Lower leg skin (tissue), 4 donors: ENCODE data around the gene ASIC4. TPM values are rescaled to one million over a fixed set of nuclear protein-coding genes. Genes with fewer than 3 reads are reported as not detected.

ENCODE experiments used
- DNase-seq, 2 donors: peaks; one replicate each; pipeline ENCODE4 v3.0.0-alpha.2; 2019; ENCODE audit warnings: low spot score in 2 of 2
- H3K4me3 ChIP-seq: fragments of 200-600 bp; sonication (generic); 2 replicates; pipeline ENCODE4 v1.5.1; 2017; ENCODE audit warnings: mild to moderate bottlenecking, low read depth; ENCODE audit not compliant: poor library complexity, severe bottlenecking
- CTCF ChIP-seq, 3 donors: fragments of 450-650 bp; IDR thresholded peaks; one replicate each; pipeline ENCODE4 v1.5.1; 2016; ENCODE audit warnings: antibody characterized with exemption in 3 of 3, mild to moderate bottlenecking in 3 of 3, moderate library complexity in 2 of 3
- POLR2A ChIP-seq, 2 donors: fragments of 450-650 bp; IDR thresholded peaks; one replicate each; pipeline ENCODE4 v1.6.1; 2016 to 2017; ENCODE audit warnings: antibody characterized with exemption in 2 of 2, mild to moderate bottlenecking in 1 of 2, moderate library complexity in 1 of 2
- WGBS, 2 donors: methylation state at CpG; one replicate each; pipeline ENCODE4 v1.1.5; 2018; 5-methylcytosine and 5-hydroxymethylcytosine counted together
- intact Hi-C: fragments of 100-400 bp; cut with DNase I; formaldehyde crosslinking; loops from one replicate; pipeline ENCODE4 v1.15.0; 2023; ENCODE audit warnings: low total_unique reads
- total RNA-seq, 4 donors: library from RNA; depleted of rRNA; stranded (reverse); fragments of >200 nt; gene quantifications; one replicate each; pipeline ENCODE4 v1.1.0, GENCODE V29; 2016

Gene ASIC4
- total RNA-seq, 4 donors from 2014 or later = 0.26 TPM; not detected in 3

GRCh38 chr2:219567791-219568361 is 53.6 kb downstream of the ASIC4 start:
- intact Hi-C loops = no loop called here
- DNase-seq = no peak
- no peak overlapping the region for H3K4me3 ChIP-seq
- no peak for TF ChIP-seq POLR2A (IDR thresholded peaks at IDR 0.05)
- no peak for TF ChIP-seq CTCF (IDR thresholded peaks at IDR 0.05)
- 92 to 95% methylated on average over 31 to 35 of the region's 35 CpGs for WGBS, 2 donors

- intact Hi-C loops = no loop called here
- DNase-seq = no peak
- no peak overlapping the region for H3K4me3 ChIP-seq
- TF ChIP-seq POLR2A (IDR thresholded peaks at IDR 0.05) (no peak), CTCF (IDR thresholded peaks at IDR 0.05) (no peak)
- WGBS, 2 donors = 91 to 93% methylated on average over 6 of the region's 6 CpGs
These were observed 54.8 kb downstream of the ASIC4 start for GRCh38 chr2:219569041-219569440.

- intact Hi-C loops = no loop called here
- no peak for DNase-seq
- WGBS, 2 donors = 75 to 83% methylated on average over 6 of the region's 6 CpGs
- H3K4me3 ChIP-seq = no peak overlapping the region
- TF ChIP-seq POLR2A (IDR thresholded peaks at IDR 0.05) (no peak), CTCF (IDR thresholded peaks at IDR 0.05) (no peak)
These were observed 55.4 kb downstream of the ASIC4 start for GRCh38 chr2:219569635-219570034.

- intact Hi-C loops = no loop called here
- 14 to 18% methylated on average over 6 to 57 of the region's 95 CpGs for WGBS, 2 donors
- no peak for DNase-seq
- TF ChIP-seq POLR2A (IDR thresholded peaks at IDR 0.05) (no peak), CTCF (IDR thresholded peaks at IDR 0.05) (no peak)
- peak overlapping the region; percentile 59 for H3K4me3 ChIP-seq
These were observed 56.1 kb downstream of the ASIC4 start for GRCh38 chr2:219570194-219570923.

- TF ChIP-seq CTCF (IDR thresholded peaks at IDR 0.05) = no peak
- TF ChIP-seq POLR2A (IDR thresholded peaks at IDR 0.05) = no peak
- no peak for DNase-seq
- intact Hi-C loops = no loop called here
- WGBS, 2 donors = 0 to 1% methylated on average over 10 to 23 of the region's 55 CpGs
- peak overlapping the region; percentile 59 for H3K4me3 ChIP-seq
These were observed 56.6 kb downstream of the ASIC4 start for GRCh38 chr2:219570924-219571310.
